ENCODE results near the gene SSH2.

Gene SSH2

GRCh38 chr17:29583324-29584248 lies 346.4 kb downstream of the SSH2 start:
- Histone ChIP-seq H2BK12ac (ENCODE audit: low read length) (no peak overlapping the region), H3K36me3 (replicated peaks in 1 of 2; ENCODE audit: control insufficient read depth in 2 of 2, insufficient read depth in 2 of 2, low read length in 2 of 2) (peaks cover 30 to 50% of the 10 kb centered on the region in 2 donors), H2BK15ac (ENCODE audit: low read length) (no peak overlapping the region), H3K4me1 (ENCODE audit: control insufficient read depth in 2 of 2, insufficient read depth in 1 of 2, low read depth in 1 of 2, low read length in 2 of 2) (peaks cover 20 to 34% of the 10 kb centered on the region in 2 donors), H3K14ac (ENCODE audit: low read length) (no peak overlapping the region), H3K4me3 (ENCODE audit: low read length in 2 of 2) (peak overlapping the region in 1 of 2 donors; percentile 23), H2BK5ac (ENCODE audit: low read length) (peak overlapping the region; percentile 17), H3K27me3 (ENCODE audit: control insufficient read depth in 3 of 3, insufficient read depth in 3 of 3, low read depth in 1 of 3, low read length in 3 of 3) (no peaks in the 10 kb centered on the region), H3K9ac (ENCODE audit: low read depth, low read length, poor library complexity) (peak overlapping the region; percentile 38), H2BK120ac (ENCODE audit: low read depth, low read length) (no peak overlapping the region), H3K4me2 (ENCODE audit: insufficient read depth, low read length, poor library complexity, severe bottlenecking) (no peak overlapping the region), H3K4ac (ENCODE audit: low read length) (no peak overlapping the region), H2AFZ (ENCODE audit: low read length) (no peak overlapping the region), H3K9me3 (replicated peaks in 1 of 2; ENCODE audit: control insufficient read depth in 2 of 2, insufficient read depth in 1 of 2, low read depth in 1 of 2, low read length in 2 of 2) (no peaks in the 10 kb centered on the region), H3K79me1 (ENCODE audit: low read depth, low read length) (peaks cover 12% of the 10 kb centered on the region), H3K23ac (ENCODE audit: low read depth, low read length, poor library complexity) (no peak overlapping the region), H3K18ac (ENCODE audit: low read length) (peak overlapping the region; percentile 62), H2AK5ac (ENCODE audit: low read depth, low read length) (peak overlapping the region; percentile 58), H4K91ac (ENCODE audit: low read depth, low read length, poor library complexity) (no peak overlapping the region), H4K8ac (ENCODE audit: low read depth, low read length) (no peak overlapping the region), H3K27ac (replicated peaks; ENCODE audit: low read length) (no peak overlapping the region)
- WGBS, 2 donors (ENCODE audit: extremely low coverage in 2 of 2, insufficient read length in 2 of 2, insufficient replicate concordance in 1 of 2), result no CpG with 5 or more reads among the region's 16 CpGs
- DNase-seq (ENCODE audit: low spot score), result no peak

- no peaks in the 10 kb centered on the region for H3K27me3 ChIP-seq (ENCODE audit: control insufficient read depth in 3 of 3, insufficient read depth in 3 of 3, low read depth in 1 of 3, low read length in 3 of 3)
- H3K79me1 ChIP-seq (ENCODE audit: low read depth, low read length), result peaks cover 9% of the 10 kb centered on the region
- H2BK15ac ChIP-seq (ENCODE audit: low read length), result no peak overlapping the region
- no peak overlapping the region for H2BK12ac ChIP-seq (ENCODE audit: low read length)
- no CpG with 5 or more reads among the region's 13 CpGs for WGBS, 2 donors (ENCODE audit: extremely low coverage in 2 of 2, insufficient read length in 2 of 2, insufficient replicate concordance in 1 of 2)
- H3K9me3 ChIP-seq (replicated peaks in 1 of 2; ENCODE audit: control insufficient read depth in 2 of 2, insufficient read depth in 1 of 2, low read depth in 1 of 2, low read length in 2 of 2), result no peaks in the 10 kb centered on the region
- no peak overlapping the region for H3K23ac ChIP-seq (ENCODE audit: low read depth, low read length, poor library complexity)
- H3K36me3 ChIP-seq (replicated peaks in 1 of 2; ENCODE audit: control insufficient read depth in 2 of 2, insufficient read depth in 2 of 2, low read length in 2 of 2), result peaks cover 38 to 58% of the 10 kb centered on the region in 2 donors
- H2BK120ac ChIP-seq (ENCODE audit: low read depth, low read length), result no peak overlapping the region
- no peak overlapping the region for H3K27ac ChIP-seq (replicated peaks; ENCODE audit: low read length)
- H3K4me2 ChIP-seq (ENCODE audit: insufficient read depth, low read length, poor library complexity, severe bottlenecking), result no peak overlapping the region
- H2BK5ac ChIP-seq (ENCODE audit: low read length), result peak overlapping the region; percentile 55
- H3K4me1 ChIP-seq (ENCODE audit: control insufficient read depth in 2 of 2, insufficient read depth in 1 of 2, low read depth in 1 of 2, low read length in 2 of 2), result peaks cover 18 to 28% of the 10 kb centered on the region in 2 donors
- no peak overlapping the region for H3K14ac ChIP-seq (ENCODE audit: low read length)
- no peak overlapping the region for H2AFZ ChIP-seq (ENCODE audit: low read length)
- DNase-seq (ENCODE audit: low spot score), result no peak
- H2AK5ac ChIP-seq (ENCODE audit: low read depth, low read length), result no peak overlapping the region
- no peak overlapping the region for H4K91ac ChIP-seq (ENCODE audit: low read depth, low read length, poor library complexity)
- peak overlapping the region; percentile 1 for H3K9ac ChIP-seq (ENCODE audit: low read depth, low read length, poor library complexity)
- H4K8ac ChIP-seq (ENCODE audit: low read depth, low read length), result no peak overlapping the region
- no peak overlapping the region for H3K18ac ChIP-seq (ENCODE audit: low read length)
- no peak overlapping the region for H3K4ac ChIP-seq (ENCODE audit: low read length)
- no peak overlapping the region for H3K4me3 ChIP-seq (ENCODE audit: low read length in 2 of 2)
Measured at GRCh38 chr17:29582772-29583171, 347.3 kb downstream of the SSH2 start.

- no peak overlapping the region for H2BK5ac ChIP-seq (ENCODE audit: low read length)
- no peak overlapping the region for H2AK5ac ChIP-seq (ENCODE audit: low read depth, low read length)
- no peak overlapping the region for H4K91ac ChIP-seq (ENCODE audit: low read depth, low read length, poor library complexity)
- no peak overlapping the region for H2AFZ ChIP-seq (ENCODE audit: low read length)
- H3K4me3 ChIP-seq (ENCODE audit: low read length in 2 of 2), result no peak overlapping the region
- H3K18ac ChIP-seq (ENCODE audit: low read length), result no peak overlapping the region
- H3K27me3 ChIP-seq (ENCODE audit: control insufficient read depth in 3 of 3, insufficient read depth in 3 of 3, low read depth in 1 of 3, low read length in 3 of 3), result no peaks in the 10 kb centered on the region
- no peak overlapping the region for H3K23ac ChIP-seq (ENCODE audit: low read depth, low read length, poor library complexity)
- no peak overlapping the region for H3K14ac ChIP-seq (ENCODE audit: low read length)
- H3K4ac ChIP-seq (ENCODE audit: low read length), result no peak overlapping the region
- H3K9me3 ChIP-seq (replicated peaks in 1 of 2; ENCODE audit: control insufficient read depth in 2 of 2, insufficient read depth in 1 of 2, low read depth in 1 of 2, low read length in 2 of 2), result no peaks in the 10 kb centered on the region
- WGBS, 2 donors (ENCODE audit: extremely low coverage in 2 of 2, insufficient read length in 2 of 2, insufficient replicate concordance in 1 of 2), result no CpG with 5 or more reads among the region's 10 CpGs
- no peak overlapping the region for H4K8ac ChIP-seq (ENCODE audit: low read depth, low read length)
- no peak overlapping the region for H3K9ac ChIP-seq (ENCODE audit: low read depth, low read length, poor library complexity)
- H3K79me1 ChIP-seq (ENCODE audit: low read depth, low read length), result peaks cover 7% of the 10 kb centered on the region
- H3K27ac ChIP-seq (replicated peaks; ENCODE audit: low read length), result no peak overlapping the region
- H3K4me1 ChIP-seq (ENCODE audit: control insufficient read depth in 2 of 2, insufficient read depth in 1 of 2, low read depth in 1 of 2, low read length in 2 of 2), result peaks cover 17 to 24% of the 10 kb centered on the region in 2 donors
- no peak overlapping the region for H2BK12ac ChIP-seq (ENCODE audit: low read length)
- DNase-seq (ENCODE audit: low spot score), result no peak
- no peak overlapping the region for H2BK15ac ChIP-seq (ENCODE audit: low read length)
- no peak overlapping the region for H2BK120ac ChIP-seq (ENCODE audit: low read depth, low read length)
- H3K36me3 ChIP-seq (replicated peaks in 1 of 2; ENCODE audit: control insufficient read depth in 2 of 2, insufficient read depth in 2 of 2, low read length in 2 of 2), result peaks cover 41 to 63% of the 10 kb centered on the region in 2 donors
- no peak overlapping the region for H3K4me2 ChIP-seq (ENCODE audit: insufficient read depth, low read length, poor library complexity, severe bottlenecking)
Measured at GRCh38 chr17:29582254-29582765, 347.7 kb downstream of the SSH2 start.

- no peak overlapping the region for H2AFZ ChIP-seq (ENCODE audit: low read length)
- H3K9ac ChIP-seq (ENCODE audit: low read depth, low read length, poor library complexity), result peak overlapping the region; percentile 50
- H2BK120ac ChIP-seq (ENCODE audit: low read depth, low read length), result no peak overlapping the region
- no peak overlapping the region for H3K4me3 ChIP-seq (ENCODE audit: low read length in 2 of 2)
- no peak overlapping the region for H3K27ac ChIP-seq (replicated peaks; ENCODE audit: low read length)
- WGBS, 2 donors (ENCODE audit: extremely low coverage in 2 of 2, insufficient read length in 2 of 2, insufficient replicate concordance in 1 of 2), result no CpG with 5 or more reads among the region's 20 CpGs
- peaks cover 17 to 20% of the 10 kb centered on the region in 2 donors for H3K4me1 ChIP-seq (ENCODE audit: control insufficient read depth in 2 of 2, insufficient read depth in 1 of 2, low read depth in 1 of 2, low read length in 2 of 2)
- peaks cover 8% of the 10 kb centered on the region for H3K79me1 ChIP-seq (ENCODE audit: low read depth, low read length)
- no peak overlapping the region for H2BK5ac ChIP-seq (ENCODE audit: low read length)
- H2BK15ac ChIP-seq (ENCODE audit: low read length), result no peak overlapping the region
- peak overlapping the region; percentile 23 for H2BK12ac ChIP-seq (ENCODE audit: low read length)
- H3K14ac ChIP-seq (ENCODE audit: low read length), result no peak overlapping the region
- H3K4me2 ChIP-seq (ENCODE audit: insufficient read depth, low read length, poor library complexity, severe bottlenecking), result no peak overlapping the region
- peak overlapping the region; percentile 44 for H2AK5ac ChIP-seq (ENCODE audit: low read depth, low read length)
- no peak overlapping the region for H4K91ac ChIP-seq (ENCODE audit: low read depth, low read length, poor library complexity)
- no peak overlapping the region for H4K8ac ChIP-seq (ENCODE audit: low read depth, low read length)
- H3K36me3 ChIP-seq (replicated peaks in 1 of 2; ENCODE audit: control insufficient read depth in 2 of 2, insufficient read depth in 2 of 2, low read length in 2 of 2), result peaks cover 45 to 68% of the 10 kb centered on the region in 2 donors
- peak overlapping the region; percentile 39 for H3K23ac ChIP-seq (ENCODE audit: low read depth, low read length, poor library complexity)
- no peaks in the 10 kb centered on the region for H3K9me3 ChIP-seq (replicated peaks in 1 of 2; ENCODE audit: control insufficient read depth in 2 of 2, insufficient read depth in 1 of 2, low read depth in 1 of 2, low read length in 2 of 2)
- no peak overlapping the region for H3K18ac ChIP-seq (ENCODE audit: low read length)
- no peaks in the 10 kb centered on the region for H3K27me3 ChIP-seq (ENCODE audit: control insufficient read depth in 3 of 3, insufficient read depth in 3 of 3, low read depth in 1 of 3, low read length in 3 of 3)
- H3K4ac ChIP-seq (ENCODE audit: low read length), result no peak overlapping the region
- DNase-seq (ENCODE audit: low spot score), result no peak
Measured at GRCh38 chr17:29581583-29582253, 348.3 kb downstream of the SSH2 start.
